ENCODE measurements around the gene RELN. TPM values are rescaled to one million over a fixed set of nuclear protein-coding genes. Genes with fewer than 3 reads are reported as not detected.

Gene RELN
- total RNA-seq, 4 donors from 2014 or later, result 2.2 to 8.6 (median 3.5) TPM

- no peak for TF ChIP-seq POLR2A (IDR thresholded peaks at IDR 0.05)
- TF ChIP-seq POLR2AphosphoS5 (IDR thresholded peaks at IDR 0.05), result no peak
- no peak for TF ChIP-seq EP300 (IDR thresholded peaks at IDR 0.05)
- no peak for TF ChIP-seq CTCF (IDR thresholded peaks at IDR 0.05)
- ATAC-seq, result no peak
- Histone ChIP-seq H3K27ac (no peak overlapping the region), H3K4me1 (no peaks in the 10 kb centered on the region), H3K9me3 (no peaks in the 10 kb centered on the region), H3K27me3 (no peaks in the 10 kb centered on the region), H3K36me3 (no peaks in the 10 kb centered on the region), H3K4me3 (no peak overlapping the region)
These were observed 113.7 kb downstream of the RELN start for GRCh38 chr7:103875718-103876117.

- H3K27me3 ChIP-seq, result no peaks in the 10 kb centered on the region
- TF ChIP-seq CTCF (IDR thresholded peaks at IDR 0.05) (no peak), POLR2A (IDR thresholded peaks at IDR 0.05) (no peak), POLR2AphosphoS5 (IDR thresholded peaks at IDR 0.05) (no peak), EP300 (IDR thresholded peaks at IDR 0.05) (no peak)
- no peaks in the 10 kb centered on the region for H3K9me3 ChIP-seq
- H3K27ac ChIP-seq, result no peak overlapping the region
- no peak for ATAC-seq
- no peaks in the 10 kb centered on the region for H3K36me3 ChIP-seq
- 65 to 94% methylated on average over 2 of the region's 2 CpGs for WGBS, 2 donors (ENCODE audit: low coverage in 1 of 2)
- H3K4me1 ChIP-seq, result no peaks in the 10 kb centered on the region
- no peak overlapping the region for H3K4me3 ChIP-seq
These were observed 118.0 kb downstream of the RELN start for GRCh38 chr7:103871473-103871872.

GRCh38 chr7:103870664-103871063 is 118.8 kb downstream of the RELN start:
- no peak for ATAC-seq
- H3K4me3 ChIP-seq, result no peak overlapping the region
- 64 to 81% methylated on average over 3 of the region's 3 CpGs for WGBS, 2 donors (ENCODE audit: low coverage in 1 of 2)
- H3K9me3 ChIP-seq, result no peaks in the 10 kb centered on the region
- H3K36me3 ChIP-seq, result no peaks in the 10 kb centered on the region
- H3K4me1 ChIP-seq, result no peaks in the 10 kb centered on the region
- TF ChIP-seq EP300 (IDR thresholded peaks at IDR 0.05) (no peak), POLR2A (IDR thresholded peaks at IDR 0.05) (no peak), POLR2AphosphoS5 (IDR thresholded peaks at IDR 0.05) (no peak), CTCF (IDR thresholded peaks at IDR 0.05) (no peak)
- no peak overlapping the region for H3K27ac ChIP-seq
- no peaks in the 10 kb centered on the region for H3K27me3 ChIP-seq

GRCh38 chr7:103867874-103868273 is 121.6 kb downstream of the RELN start:
- H3K4me1 ChIP-seq, result no peaks in the 10 kb centered on the region
- 83 to 87% methylated on average over 1 to 2 of the region's 2 CpGs for WGBS, 2 donors (ENCODE audit: low coverage in 1 of 2)
- no peaks in the 10 kb centered on the region for H3K36me3 ChIP-seq
- no peak overlapping the region for H3K27ac ChIP-seq
- no peak overlapping the region for H3K4me3 ChIP-seq
- H3K27me3 ChIP-seq, result no peaks in the 10 kb centered on the region
- no peak for ATAC-seq
- TF ChIP-seq POLR2A (IDR thresholded peaks at IDR 0.05), result no peak
- no peak for TF ChIP-seq EP300 (IDR thresholded peaks at IDR 0.05)
- no peak for TF ChIP-seq CTCF (IDR thresholded peaks at IDR 0.05)
- no peak for TF ChIP-seq POLR2AphosphoS5 (IDR thresholded peaks at IDR 0.05)
- no peaks in the 10 kb centered on the region for H3K9me3 ChIP-seq

GRCh38 chr7:103866919-103867318 is 122.5 kb downstream of the RELN start:
- Histone ChIP-seq H3K27me3 (no peaks in the 10 kb centered on the region), H3K4me1 (no peaks in the 10 kb centered on the region), H3K9me3 (no peaks in the 10 kb centered on the region), H3K4me3 (no peak overlapping the region), H3K27ac (no peak overlapping the region), H3K36me3 (no peaks in the 10 kb centered on the region)
- no peak for ATAC-seq
- TF ChIP-seq POLR2A (IDR thresholded peaks at IDR 0.05), result no peak
- TF ChIP-seq CTCF (IDR thresholded peaks at IDR 0.05), result no peak
- TF ChIP-seq POLR2AphosphoS5 (IDR thresholded peaks at IDR 0.05), result no peak
- TF ChIP-seq EP300 (IDR thresholded peaks at IDR 0.05), result no peak
- 70 to 72% methylated on average over 4 of the region's 4 CpGs for WGBS, 2 donors (ENCODE audit: low coverage in 1 of 2)

Measured in gastroesophageal sphincter (tissue), 4 donors.